GM21423 (cell line): Measurements from ENCODE around the gene PIGB.
A peak's percentile ranks its signal among the peaks of the same experiment; 100 is the strongest.
"Not testable (repeated sequence)": the region's sequence is repeated elsewhere in the genome, so short reads cannot be mapped to it uniquely, and the experiment has no call there.

Experiments used
- ATAC-seq: cut with Tn5 transposase; IDR thresholded peaks from one replicate; pipeline ENCODE4 v1.9.1; 2021; ENCODE audit warnings: mild to moderate bottlenecking, moderate library complexity; ENCODE audit not compliant: unreplicated experiment

The PIGB gene

GRCh38 chr15:55297315-55297714 is 21.7 kb upstream of the PIGB start:
- no peak for ATAC-seq

- ATAC-seq: not testable (repeated sequence)
Measured at GRCh38 chr15:55302801-55303200, 16.2 kb upstream of the PIGB start.

- ATAC-seq: peak; percentile 37
Measured at GRCh38 chr15:55319537-55320237, 665 bp downstream of the PIGB start.

- ATAC-seq: no peak
Measured at GRCh38 chr15:55320238-55320550, 1.2 kb downstream of the PIGB start.

- ATAC-seq: no peak
Measured at GRCh38 chr15:55320963-55321362, 1.9 kb downstream of the PIGB start.

GRCh38 chr15:55322467-55322866 is 3.4 kb downstream of the PIGB start:
- ATAC-seq: no peak

- ATAC-seq: no peak
Measured at GRCh38 chr15:55327387-55327786, 8.4 kb downstream of the PIGB start.

- ATAC-seq: no peak
Measured at GRCh38 chr15:55334371-55334770, 15.3 kb downstream of the PIGB start.

- no peak for ATAC-seq
Measured at GRCh38 chr15:55334997-55335396, 16.0 kb downstream of the PIGB start.

- no peak for ATAC-seq
Measured at GRCh38 chr15:55337160-55337559, 18.1 kb downstream of the PIGB start.

- ATAC-seq: no peak
Measured at GRCh38 chr15:55343168-55343567, 24.1 kb downstream of the PIGB start.

- no peak for ATAC-seq
Measured at GRCh38 chr15:55344206-55344605, 25.2 kb downstream of the PIGB start.

GRCh38 chr15:55348281-55348778 is 29.3 kb downstream of the PIGB start:
- no peak for ATAC-seq

- ATAC-seq: no peak
Measured at GRCh38 chr15:55349282-55349681, 30.3 kb downstream of the PIGB start.

GRCh38 chr15:55353025-55353424 is 34.0 kb downstream of the PIGB start:
- ATAC-seq: no peak

- no peak for ATAC-seq
Measured at GRCh38 chr15:55356985-55357585, 38.1 kb downstream of the PIGB start.

GRCh38 chr15:55357774-55358173 is 38.8 kb downstream of the PIGB start:
- ATAC-seq: no peak

GRCh38 chr15:55358471-55358870 is 39.4 kb downstream of the PIGB start:
- ATAC-seq: no peak

GRCh38 chr15:55360256-55360655 is 41.2 kb downstream of the PIGB start:
- no peak for ATAC-seq

- ATAC-seq: no peak
Measured at GRCh38 chr15:55361048-55361447, 42.0 kb downstream of the PIGB start.

GRCh38 chr15:55362641-55363040 is 43.6 kb downstream of the PIGB start:
- no peak for ATAC-seq

GRCh38 chr15:55366981-55367380 is 48.0 kb downstream of the PIGB start:
- ATAC-seq: no peak
